ENCODE data around the gene P2RY11.

The P2RY11 gene

DNA sequence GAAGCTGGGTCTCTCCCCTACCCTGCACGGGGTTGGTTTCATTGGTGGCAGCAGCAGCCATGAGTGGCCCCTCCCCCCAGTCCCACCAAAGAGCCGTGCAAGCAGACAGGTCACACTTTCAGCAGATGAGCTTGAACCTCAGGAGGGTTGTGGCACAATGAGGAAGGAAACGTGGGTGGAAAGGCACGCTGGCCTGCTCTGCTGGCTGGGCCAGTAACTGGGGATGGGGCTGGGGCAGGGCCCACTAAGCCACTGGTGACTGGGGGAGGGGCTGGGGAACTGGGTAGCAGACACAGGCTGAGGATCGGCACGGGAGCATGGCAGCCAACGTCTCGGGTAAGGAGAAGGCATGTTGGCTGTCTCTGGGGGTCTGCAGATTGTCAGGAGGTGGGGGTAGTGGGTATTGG lies at the start of gene P2RY11:
P2RY11 (plus strand) TSS at position 289 of the 407 bp plus-strand sequence; CDS start at position 318, 29 bp downstream.
- DNase-seq (ENCODE audit: low spot score) = peak; percentile 59

- no peak for DNase-seq (ENCODE audit: low spot score)
Observed at GRCh38 chr19:10061717-10062310, 49.7 kb upstream of the P2RY11 start.

DNA sequence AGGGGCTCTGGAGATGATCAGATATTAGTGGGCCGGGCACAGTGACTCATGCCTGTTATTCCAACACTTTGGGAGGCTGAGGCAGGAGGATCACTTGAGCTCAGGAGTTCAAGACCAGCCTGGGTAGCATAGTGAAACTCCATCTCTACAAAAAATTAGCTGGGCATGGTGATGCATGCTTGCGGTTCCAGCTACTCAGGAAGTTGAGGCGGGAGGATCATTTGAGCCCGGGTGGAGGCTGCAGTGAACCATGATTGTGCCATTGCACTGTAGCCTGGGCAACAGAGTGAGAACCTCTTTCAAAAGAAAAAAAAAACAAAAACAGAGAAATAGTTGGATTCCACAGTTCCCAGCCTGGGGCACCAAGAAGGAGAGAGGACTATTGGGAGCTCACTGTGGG lies 43.3 kb upstream of the P2RY11 start:
- DNase-seq (ENCODE audit: low spot score) = no peak

GRCh38 chr19:10069046-10069445 lies 42.4 kb upstream of the P2RY11 start:
- DNase-seq (ENCODE audit: low spot score) = no peak

- DNase-seq (ENCODE audit: low spot score) = no peak
Observed at GRCh38 chr19:10070730-10071446, 40.6 kb upstream of the P2RY11 start.

- no peak for DNase-seq (ENCODE audit: low spot score)
Observed at GRCh38 chr19:10074153-10074552, 37.3 kb upstream of the P2RY11 start.

- no peak for DNase-seq (ENCODE audit: low spot score)
Observed at GRCh38 chr19:10076535-10076934, 35.0 kb upstream of the P2RY11 start.

- no peak for DNase-seq (ENCODE audit: low spot score)
Observed at GRCh38 chr19:10078329-10078728, 33.2 kb upstream of the P2RY11 start.

DNA sequence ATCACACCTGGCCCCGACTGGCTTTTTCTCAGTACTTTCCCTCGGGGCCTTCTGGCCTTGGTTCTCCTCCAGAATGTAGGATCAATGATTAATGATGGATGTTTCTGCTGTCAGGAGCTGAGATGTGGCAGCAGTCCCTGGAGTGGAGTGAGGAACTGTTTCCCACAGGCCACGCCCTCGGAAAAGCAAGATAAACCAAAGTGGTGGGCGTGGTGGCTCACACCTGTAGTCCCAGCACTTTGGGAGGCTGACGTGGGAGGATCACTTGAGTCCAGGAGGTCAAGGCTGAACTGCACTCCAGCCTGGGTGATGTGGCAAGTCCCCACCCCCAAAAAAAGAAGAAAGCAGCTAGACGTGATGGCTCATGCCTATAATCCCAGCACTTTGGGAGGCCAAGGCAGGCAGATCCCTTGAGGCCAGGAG lies 32.5 kb upstream of the P2RY11 start:
- DNase-seq (ENCODE audit: low spot score) = no peak

DNA sequence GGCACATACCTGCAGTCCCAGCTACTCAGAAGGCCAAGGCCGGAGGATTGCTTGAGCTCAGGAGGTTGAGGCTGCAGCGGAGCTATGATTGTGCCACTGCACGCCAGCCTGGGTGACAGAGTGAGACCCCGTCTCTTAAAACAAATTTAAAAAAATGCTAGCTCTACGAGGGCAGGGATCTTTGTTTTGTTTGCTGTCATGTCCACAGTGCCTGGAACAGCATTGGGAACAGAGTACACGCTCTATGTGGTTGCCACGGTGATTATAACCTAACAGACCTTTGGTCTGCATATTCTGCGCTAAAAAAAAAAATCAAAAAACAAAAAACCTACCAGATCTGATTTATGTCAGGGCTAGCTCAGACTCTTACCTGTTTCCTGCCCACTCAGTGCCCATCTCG lies 27.6 kb upstream of the P2RY11 start:
- no peak for DNase-seq (ENCODE audit: low spot score)

- DNase-seq (ENCODE audit: low spot score) = no peak
Observed at GRCh38 chr19:10084803-10085202, 26.7 kb upstream of the P2RY11 start.

- peak; percentile 39 for DNase-seq (ENCODE audit: low spot score)
Observed at GRCh38 chr19:10085641-10086590, 25.6 kb upstream of the P2RY11 start, which contains the start of gene SHFL. TSS of gene SHFL (plus strand) at chr19:10086317. CDS start at chr19:10086428, 111 bp downstream.

- no peak for DNase-seq (ENCODE audit: low spot score)
Observed at GRCh38 chr19:10086591-10087192, 24.8 kb upstream of the P2RY11 start.

DNA sequence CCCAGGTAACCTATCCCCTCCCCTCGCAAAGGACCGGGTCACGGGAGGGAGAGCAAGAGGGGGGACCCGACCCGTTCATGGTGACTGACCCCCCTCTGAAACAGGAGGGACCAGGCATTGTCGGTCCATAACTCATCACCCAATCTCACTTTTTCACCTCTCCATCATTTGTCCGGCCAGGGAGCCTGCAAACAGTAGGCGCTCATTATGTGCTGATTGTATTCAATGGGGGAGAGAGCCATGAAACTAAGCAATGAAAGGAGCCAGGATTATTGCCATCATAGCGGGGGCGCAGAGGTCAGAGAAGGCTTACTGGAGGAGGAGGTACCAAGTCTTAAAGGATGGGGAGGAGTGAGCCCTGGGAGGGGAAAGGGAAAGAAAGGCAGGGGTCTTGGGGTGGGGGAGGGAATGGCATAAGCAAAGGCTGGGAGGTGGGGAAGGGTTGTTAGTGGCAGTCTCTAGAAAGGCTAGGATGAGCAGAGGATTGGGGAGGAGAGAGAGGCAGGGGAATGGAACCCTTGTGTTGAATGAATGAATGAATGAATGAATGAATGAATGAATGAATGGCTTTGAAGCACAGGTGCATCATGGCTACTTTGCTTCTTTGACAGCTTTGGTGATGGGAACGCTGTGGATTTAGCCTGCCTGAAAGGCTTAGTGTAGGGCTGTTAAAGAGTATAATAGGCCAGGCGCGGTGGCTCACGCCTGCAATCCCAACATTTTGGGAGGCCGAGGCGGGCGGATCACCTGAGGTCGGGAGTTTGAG lies 24.0 kb upstream of the P2RY11 start:
- DNase-seq (ENCODE audit: low spot score) = no peak

- DNase-seq (ENCODE audit: low spot score) = no peak
Observed at GRCh38 chr19:10088949-10089554, 22.4 kb upstream of the P2RY11 start.

GRCh38 chr19:10089801-10090375 lies 21.6 kb upstream of the P2RY11 start:
- DNase-seq (ENCODE audit: low spot score) = no peak

GRCh38 chr19:10091370-10091687 lies 20.2 kb upstream of the P2RY11 start:
- no peak for DNase-seq (ENCODE audit: low spot score)

GRCh38 chr19:10091895-10092641 lies 19.4 kb upstream of the P2RY11 start:
- DNase-seq (ENCODE audit: low spot score) = no peak

GRCh38 chr19:10092648-10093294 lies 18.7 kb upstream of the P2RY11 start:
- no peak for DNase-seq (ENCODE audit: low spot score)
